SK-N-SH treated with all-trans-retinoic acid at 6 μM for 48 hours (cell line): ENCODE measurements around the gene ERC1.

ENCODE experiments used
- ARNTL ChIP-seq: fragments of 450-650 bp; formaldehyde crosslinking; IDR thresholded peaks from 2 replicates; pipeline ENCODE4 v1.5.0; 2020; ENCODE audit warnings: low read depth, mild to moderate bottlenecking, moderate library complexity, borderline replicate concordance
- CSDC2 ChIP-seq: fragments of 250-450 bp; sonication (Bioruptor Pico); IDR thresholded peaks from 2 replicates; pipeline ENCODE4 v1.5.0; 2020; ENCODE audit warnings: mild to moderate bottlenecking, moderate library complexity
- CSRNP3 ChIP-seq: fragments of 250-450 bp; sonication (Bioruptor Pico); IDR thresholded peaks from 2 replicates; pipeline ENCODE4 v1.5.1; 2021; ENCODE audit warnings: mild to moderate bottlenecking, moderate library complexity
- ESRRG ChIP-seq: fragments of 250-450 bp; sonication (Bioruptor Pico); IDR thresholded peaks from 2 replicates; pipeline ENCODE4 v1.6.1; 2021; ENCODE audit warnings: mild to moderate bottlenecking
- GLIS3 ChIP-seq: fragments of 250-450 bp; sonication (Bioruptor Pico); IDR thresholded peaks from 2 replicates; pipeline ENCODE4 v1.5.0; 2020; ENCODE audit warnings: mild to moderate bottlenecking, moderate library complexity
- PATZ1 ChIP-seq: fragments of 250-450 bp; sonication (Bioruptor Pico); IDR thresholded peaks from 2 replicates; pipeline ENCODE4 v1.8.0; 2020; ENCODE audit warnings: mild to moderate bottlenecking, moderate library complexity, borderline replicate concordance
- RARB ChIP-seq: fragments of 250-450 bp; sonication (Bioruptor Pico); IDR thresholded peaks from 2 replicates; pipeline ENCODE4 v1.8.0; 2021; ENCODE audit warnings: mild to moderate bottlenecking, moderate library complexity
- SNAI2 ChIP-seq: fragments of 250-450 bp; sonication (Bioruptor Pico); IDR thresholded peaks from 2 replicates; pipeline ENCODE4 v1.5.0; 2020; ENCODE audit warnings: mild to moderate bottlenecking, moderate library complexity
- TOX ChIP-seq: fragments of 250-450 bp; sonication (Bioruptor Pico); IDR thresholded peaks from 2 replicates; pipeline ENCODE4 v1.8.0; 2021; ENCODE audit warnings: mild to moderate bottlenecking, moderate library complexity, borderline replicate concordance
- ZC3H10 ChIP-seq: fragments of 250-450 bp; sonication (Bioruptor Pico); IDR thresholded peaks from 2 replicates; pipeline ENCODE4 v1.5.1; 2021; ENCODE audit warnings: mild to moderate bottlenecking, moderate library complexity
- ZFP3 ChIP-seq: fragments of 250-450 bp; sonication (Bioruptor Pico); IDR thresholded peaks from 2 replicates; pipeline ENCODE4 v1.5.0; 2020; ENCODE audit warnings: mild to moderate bottlenecking, moderate library complexity
- ZFP30 ChIP-seq: fragments of 450-650 bp; formaldehyde crosslinking; IDR thresholded peaks from 2 replicates; pipeline ENCODE4 v1.5.0; 2022; ENCODE audit warnings: mild to moderate bottlenecking, moderate library complexity
- ZNF8 ChIP-seq: fragments of 450-650 bp; formaldehyde crosslinking; IDR thresholded peaks from 2 replicates; pipeline ENCODE4 v1.5.0; 2020; ENCODE audit warnings: mild to moderate bottlenecking, moderate library complexity

- no peak for TF ChIP-seq SNAI2 (CRISPR knock-in tag)
- no peak for TF ChIP-seq ZNF8 (CRISPR knock-in tag)
- TF ChIP-seq CSDC2 (CRISPR knock-in tag): no peak
- no peak for TF ChIP-seq ZC3H10 (CRISPR knock-in tag)
- no peak for TF ChIP-seq ZFP30 (CRISPR knock-in tag)
- no peak for TF ChIP-seq CSRNP3 (CRISPR knock-in tag)
- no peak for TF ChIP-seq RARB (CRISPR knock-in tag)
- TF ChIP-seq GLIS3 (CRISPR knock-in tag): no peak
- no peak for TF ChIP-seq ARNTL
- TF ChIP-seq ESRRG (CRISPR knock-in tag): no peak
- no peak for TF ChIP-seq TOX (CRISPR knock-in tag)
- no peak for TF ChIP-seq ZFP3
- no peak for TF ChIP-seq PATZ1
Measured at GRCh38 chr12:1046727-1047126, 55.7 kb downstream of the ERC1 start.
